ENCODE measurements around the gene OIP5.
"Not testable (repeated sequence)": the region's sequence is repeated elsewhere in the genome, so short reads cannot be mapped to it uniquely, and the experiment has no call there.

OIP5 gene

DNA sequence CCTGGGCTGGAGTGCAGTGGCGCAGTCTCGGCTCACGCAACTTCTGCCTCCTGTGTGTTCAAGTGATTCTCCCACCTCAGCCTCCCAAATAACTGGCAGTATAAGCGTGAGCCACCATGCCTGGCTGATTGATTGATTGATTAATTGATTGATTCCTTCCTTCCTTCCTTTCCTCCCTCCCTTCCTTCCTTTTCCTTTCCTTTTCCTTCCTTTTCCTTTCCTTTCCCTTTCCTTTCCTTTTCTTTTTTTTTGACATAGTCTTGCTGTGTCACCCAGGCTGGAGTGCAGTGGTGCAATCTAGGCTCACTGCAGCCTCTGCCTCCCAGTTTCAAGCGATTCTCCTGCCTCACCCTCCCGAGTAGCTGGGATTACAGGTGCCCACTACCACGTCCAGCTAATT is 71.5 kb downstream of the OIP5 start:
- not testable (repeated sequence) for DNase-seq (ENCODE audit: low read depth, low spot score)

DNA sequence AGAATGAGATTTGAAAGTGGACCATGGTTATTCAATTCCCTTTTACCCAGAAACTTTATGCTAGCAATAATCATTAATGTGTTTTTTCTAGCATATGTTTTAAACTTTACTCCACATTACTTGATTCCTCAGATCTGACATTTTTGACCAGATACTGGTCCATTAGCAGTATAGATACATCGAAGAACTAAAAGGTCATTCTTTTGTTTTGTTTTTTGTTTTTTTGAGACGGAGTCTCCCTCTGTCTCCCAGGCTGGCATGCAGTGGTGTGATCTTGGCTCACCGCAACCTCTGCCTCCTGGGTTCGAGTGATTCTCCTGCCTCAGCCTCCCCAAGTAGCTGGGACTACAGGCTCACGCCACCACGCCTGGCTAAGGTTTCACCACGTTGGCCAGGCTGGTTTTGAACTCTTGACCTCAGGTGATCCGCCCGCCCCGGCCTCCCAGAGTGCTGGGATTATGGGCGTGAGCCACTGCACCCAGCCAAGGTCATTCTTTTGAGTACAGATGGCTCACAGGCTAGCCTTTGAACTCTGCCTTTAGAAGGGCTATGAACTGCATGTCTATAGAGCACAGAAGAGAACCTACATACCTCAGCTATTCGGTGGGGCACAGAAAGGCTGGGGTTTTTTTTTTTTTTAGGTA is 72.7 kb downstream of the OIP5 start:
- DNase-seq (ENCODE audit: low read depth, low spot score): no peak

Measured in activated naive CD8-positive, alpha-beta T cell treated with anti-CD3 and anti-CD28 coated beads, Interleukin-2, amount 50 U/mL, for 16 hours (primary cell).